Forelimb muscle (tissue), 1 donor: Measurements from ENCODE around the gene CSNK2B. TPM values are rescaled to one million over a fixed set of nuclear protein-coding genes. Genes with fewer than 3 reads are reported as not detected.

Experiments
- DNase-seq: peaks from one replicate; pipeline ENCODE4 v3.0.0-alpha.2; 2013; ENCODE audit warnings: low read depth
- polyA plus RNA-seq: library from polyadenylated mRNA; unstranded; fragments of 120-200 nt; gene quantifications from one replicate; pipeline ENCODE4 v1.2.1, GENCODE V29; 2013; ENCODE audit not compliant: insufficient read length

CSNK2B gene
- polyA plus RNA-seq, 1 donor, result 125 TPM

- DNase-seq, result no peak
Observed at GRCh38 chr6:31710523-31711219, 44.8 kb downstream of the CSNK2B start.

- no peak for DNase-seq
Observed at GRCh38 chr6:31711233-31711632, 45.4 kb downstream of the CSNK2B start.

DNA sequence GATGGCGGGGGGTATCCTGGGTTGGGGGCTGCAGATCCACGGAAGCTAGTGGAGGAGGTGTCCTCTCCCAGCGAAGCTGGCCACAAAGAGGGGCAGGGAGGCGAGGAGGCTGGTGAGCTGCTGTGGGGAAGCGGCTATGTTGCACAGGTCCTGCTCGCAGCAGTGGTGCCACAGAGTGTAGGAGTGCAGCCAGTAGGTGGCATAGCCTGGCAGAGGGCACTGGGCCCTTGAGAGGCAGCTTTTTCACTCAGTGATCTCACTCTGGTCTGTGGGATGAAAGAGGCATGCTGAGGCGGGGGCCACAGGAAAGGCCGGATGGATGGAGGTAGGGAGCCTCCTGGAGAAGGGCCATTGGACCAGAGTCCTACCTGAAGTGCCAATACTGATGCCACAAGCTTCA lies 46.4 kb downstream of the CSNK2B start:
- DNase-seq, result no peak

- DNase-seq, result no peak
Observed at GRCh38 chr6:31713465-31713864, 47.6 kb downstream of the CSNK2B start.

GRCh38 chr6:31713991-31714684 lies 48.3 kb downstream of the CSNK2B start:
- DNase-seq, result no peak

- DNase-seq, result no peak
Observed at GRCh38 chr6:31715022-31715958, 49.4 kb downstream of the CSNK2B start, which contains the start of gene LY6G6D. LY6G6D (plus strand) TSS chr6:31715348; CDS start chr6:31715356, 8 bp downstream.

DNA sequence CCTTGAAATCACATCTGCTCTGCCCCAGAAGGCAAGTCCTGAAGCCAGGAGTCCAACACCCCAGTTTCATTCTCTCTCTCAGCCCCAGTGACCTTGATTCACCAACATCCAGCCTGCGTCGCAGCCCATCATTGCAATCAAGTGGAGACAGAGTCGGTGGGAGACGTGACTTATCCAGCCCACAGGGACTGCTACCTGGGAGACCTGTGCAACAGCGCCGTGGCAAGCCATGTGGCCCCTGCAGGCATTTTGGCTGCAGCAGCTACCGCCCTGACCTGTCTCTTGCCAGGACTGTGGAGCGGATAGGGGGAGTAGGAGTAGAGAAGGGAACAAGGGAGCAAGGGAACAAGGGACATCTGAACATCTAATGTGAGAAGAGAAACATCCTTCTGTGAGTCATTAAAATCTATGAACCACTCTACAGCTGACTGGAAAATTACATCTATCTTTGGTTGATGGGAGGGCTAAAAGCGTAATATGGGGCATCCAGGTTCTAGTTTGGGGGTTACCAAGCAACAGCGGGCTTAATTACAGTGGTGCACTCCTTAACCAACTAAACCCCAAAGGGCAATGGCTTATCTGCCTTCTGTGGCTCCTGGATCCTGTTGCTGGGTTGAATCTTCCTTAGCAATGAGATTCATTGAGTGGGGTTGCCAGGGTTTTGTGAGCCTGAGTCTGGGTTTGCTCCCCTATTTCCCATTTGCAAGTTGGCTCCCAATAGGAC lies 51.8 kb downstream of the CSNK2B start:
- no peak for DNase-seq

GRCh38 chr6:31718265-31718664 lies 52.4 kb downstream of the CSNK2B start:
- DNase-seq, result no peak

- no peak for DNase-seq
Observed at GRCh38 chr6:31719001-31719400, 53.1 kb downstream of the CSNK2B start.

Other genes starting within 250 kb of the CSNK2B start
- gene MICB, start 167.9 kb upstream of the CSNK2B start, polyA plus RNA-seq, result 1.1 TPM
- gene MCCD1, start 137.1 kb upstream of the CSNK2B start, polyA plus RNA-seq, result not detected
- 368 TPM for gene DDX39B, start 124.1 kb upstream of the CSNK2B start, polyA plus RNA-seq
- 3.0 TPM for gene ATP6V1G2, start 119.5 kb upstream of the CSNK2B start, polyA plus RNA-seq
- gene NFKBIL1, start 118.5 kb upstream of the CSNK2B start, polyA plus RNA-seq, result 16.8 TPM
- gene LTA, start 93.8 kb upstream of the CSNK2B start, polyA plus RNA-seq, result 0.18 TPM
- not detected for gene TNF, start 90.5 kb upstream of the CSNK2B start, polyA plus RNA-seq
- 1.1 TPM for gene LTB, start 83.7 kb upstream of the CSNK2B start, polyA plus RNA-seq
- gene LST1, start 79.8 kb upstream of the CSNK2B start, polyA plus RNA-seq, result 7.4 TPM
- 0.24 TPM for gene NCR3, start 73.1 kb upstream of the CSNK2B start, polyA plus RNA-seq
- 13.4 TPM for gene AIF1, start 50.8 kb upstream of the CSNK2B start, polyA plus RNA-seq
- gene PRRC2A, start 45.4 kb upstream of the CSNK2B start, polyA plus RNA-seq, result 133 TPM
- gene BAG6, start 13.4 kb upstream of the CSNK2B start, polyA plus RNA-seq, result 200 TPM
- 4.3 TPM for gene APOM, start 10.2 kb upstream of the CSNK2B start, polyA plus RNA-seq
- gene C6orf47, start 5.3 kb upstream of the CSNK2B start, polyA plus RNA-seq, result 12.1 TPM
- 14.1 TPM for gene GPANK1, start 1.1 kb upstream of the CSNK2B start, polyA plus RNA-seq
- 11.5 TPM for gene LY6G5B, start 3.9 kb downstream of the CSNK2B start, polyA plus RNA-seq
- gene LY6G5C, start 15.0 kb downstream of the CSNK2B start, polyA plus RNA-seq, result 2.7 TPM
- gene ABHD16A, start 37.2 kb downstream of the CSNK2B start, polyA plus RNA-seq, result 43.8 TPM
- gene LY6G6F, start 40.8 kb downstream of the CSNK2B start, polyA plus RNA-seq, result not detected
- 0.47 TPM for gene LY6G6D, start 49.3 kb downstream of the CSNK2B start, polyA plus RNA-seq
- gene LY6G6C, start 55.7 kb downstream of the CSNK2B start, polyA plus RNA-seq, result 0.62 TPM
- 1.2 TPM for gene MPIG6B, start 57.3 kb downstream of the CSNK2B start, polyA plus RNA-seq
- gene DDAH2, start 63.2 kb downstream of the CSNK2B start, polyA plus RNA-seq, result 108 TPM
- 102 TPM for gene CLIC1, start 70.5 kb downstream of the CSNK2B start, polyA plus RNA-seq
- 14.2 TPM for gene MSH5, start 73.9 kb downstream of the CSNK2B start, polyA plus RNA-seq
- gene SAPCD1, start 96.6 kb downstream of the CSNK2B start, polyA plus RNA-seq, result 3.0 TPM
- gene VWA7, start 111.2 kb downstream of the CSNK2B start, polyA plus RNA-seq, result 2.9 TPM
- gene VARS1, start 129.7 kb downstream of the CSNK2B start, polyA plus RNA-seq, result 46.5 TPM
- 55.3 TPM for gene LSM2, start 140.9 kb downstream of the CSNK2B start, polyA plus RNA-seq
- 5.0 TPM for gene HSPA1L, start 149.2 kb downstream of the CSNK2B start, polyA plus RNA-seq
- 72.3 TPM for gene HSPA1A, start 149.5 kb downstream of the CSNK2B start, polyA plus RNA-seq
- gene HSPA1B, start 161.7 kb downstream of the CSNK2B start, polyA plus RNA-seq, result 48.9 TPM
- gene NEU1, start 196.7 kb downstream of the CSNK2B start, polyA plus RNA-seq, result 15.0 TPM
- 0.37 TPM for gene SLC44A4, start 212.9 kb downstream of the CSNK2B start, polyA plus RNA-seq
- 29.3 TPM for gene EHMT2, start 231.6 kb downstream of the CSNK2B start, polyA plus RNA-seq
- gene ZBTB12, start 236.0 kb downstream of the CSNK2B start, polyA plus RNA-seq, result 9.5 TPM